ENCODE results near the gene TTC33. TPM values are rescaled to one million over a fixed set of nuclear protein-coding genes. Genes with fewer than 3 reads are reported as not detected.

Gene TTC33
- total and polyA plus RNA-seq, 2 of the 13 experiments (the other 11 are each of a cell fraction or from before 2014, with no cell fraction given): 4.5 to 20.0 TPM

DNA sequence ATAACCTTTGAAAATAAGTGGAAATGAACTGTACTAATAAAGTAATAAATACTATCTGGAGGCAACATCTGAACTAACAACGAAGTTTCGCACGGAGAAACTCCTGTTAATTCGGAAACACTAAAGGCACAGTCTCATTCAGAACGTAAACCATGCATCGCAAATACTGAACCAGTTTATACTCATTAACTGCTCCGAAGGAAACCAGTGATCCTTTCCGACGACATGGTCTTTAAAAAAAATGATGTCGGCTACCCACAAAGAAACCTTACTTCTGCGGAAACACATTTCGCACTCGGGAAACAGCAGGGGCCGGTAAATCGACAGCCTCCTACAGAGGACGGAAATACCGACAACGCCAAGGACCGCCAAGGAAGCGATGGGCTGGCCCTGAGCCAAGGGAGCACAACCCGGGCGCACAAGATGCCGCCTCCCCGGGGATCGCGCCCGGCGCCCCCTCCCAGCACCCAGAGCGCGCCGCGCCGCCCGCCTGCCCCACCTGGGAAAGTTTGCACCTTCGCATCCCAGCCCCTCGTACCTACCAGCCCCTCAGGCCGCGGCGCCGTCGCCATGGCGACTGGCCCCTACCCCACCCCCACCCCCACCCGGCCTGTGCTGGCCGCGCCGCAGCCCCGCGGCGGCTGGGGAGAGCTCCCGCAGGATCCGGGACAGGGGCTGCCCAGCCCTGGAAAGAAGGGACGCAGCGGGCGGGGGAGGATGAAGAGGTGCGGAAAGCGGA is 41.7 kb upstream of the TTC33 start:
- no peaks in the 10 kb centered on the region; a peak in 1 of 5 replicates for H3K27me3 ChIP-seq (ENCODE audit: control insufficient read depth in 1 of 2, insufficient read depth in 2 of 2, low read length in 2 of 2)
- ChIA-PET CTCF (ENCODE audit: low intra/inter-chr PET ratio, low total read pairs) (interaction anchor here (1.7 kb wide), 1 partner anchor 42 kb away, joined by 19 read pairs; the partner anchor contains the start of gene TTC33), POLR2A (interaction anchor here (0.6 to 2.2 kb wide), 6 partner anchors 9 to 618 kb away, joined by 3 to 8 read pairs (median 5); no protein-coding TSS in a partner anchor)
- DNase-seq (ENCODE audit: low spot score): no peak
- FAIRE-seq: no peak
- H3K4me3 ChIP-seq (replicated peaks in 1 of 3; ENCODE audit: insufficient read depth in 1 of 3, low read depth in 2 of 3, low read length in 3 of 3): peak overlapping the region; percentile 94 to 98 (median 96)
- no peaks in the 10 kb centered on the region for H3K9me3 ChIP-seq (ENCODE audit: low read length)
- H3K79me2 ChIP-seq (ENCODE audit: insufficient read depth, low read length): peaks cover 50% of the 10 kb centered on the region
- H3K4me1 ChIP-seq (ENCODE audit: insufficient read depth, low read length): peaks cover 63% of the 10 kb centered on the region
- peaks cover 12% of the 10 kb centered on the region for H4K20me1 ChIP-seq (ENCODE audit: insufficient read depth, low read length)
- no peaks in the 10 kb centered on the region for H3K36me3 ChIP-seq (replicated peaks in 1 of 2; ENCODE audit: control insufficient read depth in 1 of 2, insufficient read depth in 2 of 2, low read length in 2 of 2)
- peak overlapping the region; percentile 92 for H3K9ac ChIP-seq (ENCODE audit: insufficient read depth, low read depth, low read length)
- TSS peak; percentile 58 for BruUV-seq (replicated peaks)
- peak overlapping the region; percentile 93 for H3K27ac ChIP-seq (ENCODE audit: extremely low read length, insufficient read depth, low read length)
- H2AFZ ChIP-seq (ENCODE audit: low read length): no peak overlapping the region
- WGBS (ENCODE audit: low lambda C conversion rate): 4% methylated on average over 25 of the region's 56 CpGs
- H3K4me2 ChIP-seq (ENCODE audit: low read depth, low read length): peak overlapping the region; percentile 81
- ATAC-seq: peak; percentile 78
- in situ Hi-C loops (cut with HindIII; ENCODE audit: extremely low pct_ligation_motif_present, low pct_unique_long_range_greater_than_20kb) (no loop called here), intact Hi-C loops (cut with micrococcal nuclease; ENCODE audit: unreplicated experiment) (loop anchor here (1.0 kb wide), 2 partner anchors 37 to 42 kb away; partner anchors contain the start of gene TTC33)
- TF ChIP-seq SOX6 (IDR thresholded peaks at IDR 0.05) (no peak), SOX6 (CRISPR knock-in tag; IDR thresholded peaks at IDR 0.05) (0 out of 2 replicates have a peak, but pooled peaks have one; percentile 31), ASH2L (IDR thresholded peaks at IDR 0.05; ENCODE audit: insufficient read length, low read depth, low read length) (peak; percentile 89), ZKSCAN5 (CRISPR knock-in tag; IDR thresholded peaks at IDR 0.05) (no peak), HNRNPK (IDR thresholded peaks at IDR 0.05; ENCODE audit: low read depth, low read length, poor library complexity, severe bottlenecking) (peak; percentile 68), SIN3A (IDR thresholded peaks at IDR 0.05; ENCODE audit: borderline replicate concordance, low read depth, low read length) (0 out of 2 replicates have a peak, but pooled peaks have one; percentile 19), KMT2A (CRISPR knock-in tag; IDR thresholded peaks at IDR 0.05) (peak; percentile 56; the same call in 1 of the 2 replicates), KMT2B (CRISPR knock-in tag; IDR thresholded peaks at IDR 0.05) (peak; percentile 46; the same call in 1 of the 2 replicates), NFE2 (CRISPR knock-in tag; IDR thresholded peaks at IDR 0.05) (no peak), TBX2 (CRISPR knock-in tag; IDR thresholded peaks at IDR 0.05; ENCODE audit: borderline replicate concordance) (peak; percentile 17; the same call in 1 of the 2 replicates), PCBP1 (IDR thresholded peaks at IDR 0.05; ENCODE audit: borderline replicate concordance, low read depth, low read length) (0 out of 2 replicates have a peak, but pooled peaks have one; percentile 8), ZNF263 (CRISPR knock-in tag; IDR thresholded peaks at IDR 0.05) (peak; percentile 92), KLF16 (CRISPR knock-in tag; IDR thresholded peaks at IDR 0.05) (peak in 1 of 2 experiments; percentile 7; a peak in 1 of 4 replicates), FOXO1 (CRISPR knock-in tag; IDR thresholded peaks at IDR 0.05) (peak; percentile 4; the same call in 1 of the 2 replicates)
- TF ChIP-seq, protein P1, sequence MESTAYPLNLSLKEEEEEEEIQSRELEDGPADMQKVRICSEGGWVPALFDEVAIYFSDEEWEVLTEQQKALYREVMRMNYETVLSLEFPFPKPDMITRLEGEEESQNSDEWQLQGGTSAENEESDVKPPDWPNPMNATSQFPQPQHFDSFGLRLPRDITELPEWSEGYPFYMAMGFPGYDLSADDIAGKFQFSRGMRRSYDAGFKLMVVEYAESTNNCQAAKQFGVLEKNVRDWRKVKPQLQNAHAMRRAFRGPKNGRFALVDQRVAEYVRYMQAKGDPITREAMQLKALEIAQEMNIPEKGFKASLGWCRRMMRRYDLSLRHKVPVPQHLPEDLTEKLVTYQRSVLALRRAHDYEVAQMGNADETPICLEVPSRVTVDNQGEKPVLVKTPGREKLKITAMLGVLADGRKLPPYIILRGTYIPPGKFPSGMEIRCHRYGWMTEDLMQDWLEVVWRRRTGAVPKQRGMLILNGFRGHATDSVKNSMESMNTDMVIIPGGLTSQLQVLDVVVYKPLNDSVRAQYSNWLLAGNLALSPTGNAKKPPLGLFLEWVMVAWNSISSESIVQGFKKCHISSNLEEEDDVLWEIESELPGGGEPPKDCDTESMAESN (CRISPR knock-in tag; conservative IDR thresholded peaks at IDR 0.05): peak; percentile 72; the same call in 1 of the 2 replicates
- TF ChIP-seq, protein P2, sequence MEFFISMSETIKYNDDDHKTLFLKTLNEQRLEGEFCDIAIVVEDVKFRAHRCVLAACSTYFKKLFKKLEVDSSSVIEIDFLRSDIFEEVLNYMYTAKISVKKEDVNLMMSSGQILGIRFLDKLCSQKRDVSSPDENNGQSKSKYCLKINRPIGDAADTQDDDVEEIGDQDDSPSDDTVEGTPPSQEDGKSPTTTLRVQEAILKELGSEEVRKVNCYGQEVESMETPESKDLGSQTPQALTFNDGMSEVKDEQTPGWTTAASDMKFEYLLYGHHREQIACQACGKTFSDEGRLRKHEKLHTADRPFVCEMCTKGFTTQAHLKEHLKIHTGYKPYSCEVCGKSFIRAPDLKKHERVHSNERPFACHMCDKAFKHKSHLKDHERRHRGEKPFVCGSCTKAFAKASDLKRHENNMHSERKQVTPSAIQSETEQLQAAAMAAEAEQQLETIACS (CRISPR knock-in tag; IDR thresholded peaks at IDR 0.05): peak; percentile 49; the same call in 1 of the 2 replicates
- TF ChIP-seq, protein P3, sequence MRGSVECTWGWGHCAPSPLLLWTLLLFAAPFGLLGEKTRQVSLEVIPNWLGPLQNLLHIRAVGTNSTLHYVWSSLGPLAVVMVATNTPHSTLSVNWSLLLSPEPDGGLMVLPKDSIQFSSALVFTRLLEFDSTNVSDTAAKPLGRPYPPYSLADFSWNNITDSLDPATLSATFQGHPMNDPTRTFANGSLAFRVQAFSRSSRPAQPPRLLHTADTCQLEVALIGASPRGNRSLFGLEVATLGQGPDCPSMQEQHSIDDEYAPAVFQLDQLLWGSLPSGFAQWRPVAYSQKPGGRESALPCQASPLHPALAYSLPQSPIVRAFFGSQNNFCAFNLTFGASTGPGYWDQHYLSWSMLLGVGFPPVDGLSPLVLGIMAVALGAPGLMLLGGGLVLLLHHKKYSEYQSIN (CRISPR knock-in tag; IDR thresholded peaks at IDR 0.05; ENCODE audit: borderline replicate concordance): no peak
- TF ChIP-seq, protein P4, sequence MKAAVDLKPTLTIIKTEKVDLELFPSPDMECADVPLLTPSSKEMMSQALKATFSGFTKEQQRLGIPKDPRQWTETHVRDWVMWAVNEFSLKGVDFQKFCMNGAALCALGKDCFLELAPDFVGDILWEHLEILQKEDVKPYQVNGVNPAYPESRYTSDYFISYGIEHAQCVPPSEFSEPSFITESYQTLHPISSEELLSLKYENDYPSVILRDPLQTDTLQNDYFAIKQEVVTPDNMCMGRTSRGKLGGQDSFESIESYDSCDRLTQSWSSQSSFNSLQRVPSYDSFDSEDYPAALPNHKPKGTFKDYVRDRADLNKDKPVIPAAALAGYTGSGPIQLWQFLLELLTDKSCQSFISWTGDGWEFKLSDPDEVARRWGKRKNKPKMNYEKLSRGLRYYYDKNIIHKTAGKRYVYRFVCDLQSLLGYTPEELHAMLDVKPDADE (CRISPR knock-in tag; IDR thresholded peaks at IDR 0.05): no peak
